ENCODE measurements around the gene ANKRD13B. TPM values are rescaled to one million over a fixed set of nuclear protein-coding genes. Genes with fewer than 3 reads are reported as not detected.
A peak's percentile ranks its signal among the peaks of the same experiment; 100 is the strongest.

ANKRD13B gene
- total and polyA plus RNA-seq, 2 of the 13 experiments (the other 11 are each of a cell fraction or from before 2014, with no cell fraction given), result 1.7 to 1.8 TPM

GRCh38 chr17:29567554-29568330 is 25.2 kb upstream of the ANKRD13B start (continued):
- no peak for TF ChIP-seq HNF1A (IDR thresholded peaks at IDR 0.05; ENCODE audit: low read depth)
- no peak for TF ChIP-seq HNF1A (CRISPR knock-in tag; IDR thresholded peaks at IDR 0.05; ENCODE audit: borderline replicate concordance)
- no peak for TF ChIP-seq ZSCAN22 (CRISPR knock-in tag; IDR thresholded peaks at IDR 0.05)
- no peak for TF ChIP-seq BCLAF1 (IDR thresholded peaks at IDR 0.05)
- 0 out of 2 replicates have a peak, but pooled peaks have one; percentile 43 for TF ChIP-seq SALL2 (CRISPR knock-in tag; IDR thresholded peaks at IDR 0.05)
- TF ChIP-seq ZNF788 (CRISPR knock-in tag; IDR thresholded peaks at IDR 0.05; ENCODE audit: borderline replicate concordance), result peak; percentile 9; the same call in 1 of the 2 replicates
- TF ChIP-seq GABPB1 (CRISPR knock-in tag; IDR thresholded peaks at IDR 0.05), result peak; percentile 26; the same call in 1 of the 2 replicates
- peak in 1 of 2 experiments; percentile 57; a peak in 1 of 4 replicates for TF ChIP-seq HMGXB4 (CRISPR knock-in tag; IDR thresholded peaks at IDR 0.05; ENCODE audit: borderline replicate concordance in 1 of 2, low read depth in 1 of 2)
- TF ChIP-seq HNRNPLL (IDR thresholded peaks at IDR 0.05; ENCODE audit: low read depth, low read length, poor library complexity, severe bottlenecking), result peak; percentile 27
- TF ChIP-seq KLF6 (CRISPR knock-in tag; IDR thresholded peaks at IDR 0.05), result no peak
- 0 out of 2 replicates have a peak, but pooled peaks have one; percentile 39 for TF ChIP-seq ZXDC (CRISPR knock-in tag; IDR thresholded peaks at IDR 0.05)
- 0 out of 2 replicates have a peak, but pooled peaks have one; percentile 12 for TF ChIP-seq KDM2A (CRISPR knock-in tag; IDR thresholded peaks at IDR 0.05; ENCODE audit: borderline replicate concordance, low read depth)
- no peak for TF ChIP-seq ATF2 (CRISPR knock-in tag; IDR thresholded peaks at IDR 0.05)
- TF ChIP-seq ZKSCAN5 (CRISPR knock-in tag; IDR thresholded peaks at IDR 0.05), result no peak

All from HepG2 (cell line).